ENCODE data around the gene CCDC18.
"Not testable (repeated sequence)": the region's sequence is repeated elsewhere in the genome, so short reads cannot be mapped to it uniquely, and the experiment has no call there.

DNA sequence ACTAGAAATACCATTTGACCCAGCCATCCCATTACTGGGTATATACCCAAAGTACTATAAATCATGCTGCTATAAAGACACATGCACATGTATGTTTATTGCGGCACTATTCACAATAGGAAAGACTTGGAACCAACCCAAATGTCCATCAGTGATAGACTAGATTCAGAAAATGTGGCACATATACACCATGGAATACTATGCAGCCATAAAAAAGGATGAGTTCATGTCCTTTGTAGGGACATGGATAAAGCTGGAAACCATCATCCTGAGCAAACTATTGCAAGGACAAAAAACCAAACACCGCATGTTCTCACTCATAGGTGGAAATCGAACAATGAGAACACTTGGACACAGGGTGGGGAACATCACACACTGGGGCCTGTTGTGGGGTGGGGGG, 88.4 kb downstream of the CCDC18 start:
- not testable (repeated sequence) for TF ChIP-seq CTCF (IDR thresholded peaks at IDR 0.05 in 2 of 3, conservative IDR thresholded peaks at IDR 0.05 in 1 of 3; ENCODE audit: borderline replicate concordance in 1 of 3, insufficient read depth in 1 of 3, low read depth in 2 of 3, low read length in 2 of 3); EZH2 (IDR thresholded peaks at IDR 0.05); POLR2AphosphoS5 (IDR thresholded peaks at IDR 0.05; ENCODE audit: low read depth, low read length); REST (IDR thresholded peaks at IDR 0.05; ENCODE audit: low read depth); POLR2A (IDR thresholded peaks at IDR 0.05; ENCODE audit: borderline replicate concordance, extremely low read depth, insufficient read depth, insufficient read length); EZH2phosphoT487 (IDR thresholded peaks at IDR 0.05; ENCODE audit: borderline replicate concordance); CBX3 (IDR thresholded peaks at IDR 0.05; ENCODE audit: low read depth); FOSL1 (IDR thresholded peaks at IDR 0.05; ENCODE audit: low read depth); ELF1 (IDR thresholded peaks at IDR 0.05; ENCODE audit: borderline replicate concordance, low read depth)
- TF ChIP-seq, protein P1, sequence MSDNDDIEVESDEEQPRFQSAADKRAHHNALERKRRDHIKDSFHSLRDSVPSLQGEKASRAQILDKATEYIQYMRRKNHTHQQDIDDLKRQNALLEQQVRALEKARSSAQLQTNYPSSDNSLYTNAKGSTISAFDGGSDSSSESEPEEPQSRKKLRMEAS (IDR thresholded peaks at IDR 0.05): not testable (repeated sequence)

All from HCT116 (cell line).